ENCODE results near the gene ZNF766. TPM values are rescaled to one million over a fixed set of nuclear protein-coding genes. Genes with fewer than 3 reads are reported as not detected.
"Not testable (repeated sequence)": the region's sequence is repeated elsewhere in the genome, so short reads cannot be mapped to it uniquely, and the experiment has no call there.

The ZNF766 gene
- total RNA-seq, 1 donor from 2014 or later = 8.4 TPM

GRCh38 chr19:52273301-52273700, 3.9 kb downstream of the ZNF766 start:
- no peak overlapping the region for H3K4me3 ChIP-seq (ENCODE audit: low read length in 3 of 3)
- H3K9me3 ChIP-seq (ENCODE audit: control insufficient read depth in 3 of 3, low read length in 3 of 3) = no peaks in the 10 kb centered on the region
- H3K27ac ChIP-seq (ENCODE audit: low read depth, low read length) = no peak overlapping the region
- H3K4me1 ChIP-seq (ENCODE audit: control insufficient read depth in 3 of 3, insufficient read depth in 3 of 3, low read length in 3 of 3) = peaks cover 16 to 22% (median 18%) of the 10 kb centered on the region in 3 donors
- H3K9ac ChIP-seq (ENCODE audit: low read depth in 1 of 3, low read length in 3 of 3) = no peak overlapping the region
- peaks cover 0 to 7% (median 4%) of the 10 kb centered on the region in 3 donors for H3K36me3 ChIP-seq (ENCODE audit: control insufficient read depth in 3 of 3, insufficient read depth in 3 of 3, low read length in 3 of 3)
- H3K27me3 ChIP-seq (ENCODE audit: control insufficient read depth in 3 of 3, insufficient read depth in 3 of 3, low read length in 3 of 3) = no peaks in the 10 kb centered on the region

- Histone ChIP-seq H3K4me1 (ENCODE audit: control insufficient read depth in 3 of 3, insufficient read depth in 3 of 3, low read length in 3 of 3) (peaks cover 13 to 19% (median 14%) of the 10 kb centered on the region in 3 donors), H3K27me3 (ENCODE audit: control insufficient read depth in 3 of 3, insufficient read depth in 3 of 3, low read length in 3 of 3) (no peaks in the 10 kb centered on the region), H3K36me3 (ENCODE audit: control insufficient read depth in 3 of 3, insufficient read depth in 3 of 3, low read length in 3 of 3) (peaks cover 0 to 9% (median 4%) of the 10 kb centered on the region in 3 donors), H3K9ac (ENCODE audit: low read depth in 1 of 3, low read length in 3 of 3) (no peak overlapping the region), H3K9me3 (ENCODE audit: control insufficient read depth in 3 of 3, low read length in 3 of 3) (no peaks in the 10 kb centered on the region), H3K4me3 (ENCODE audit: low read length in 3 of 3) (no peak overlapping the region), H3K27ac (ENCODE audit: low read depth, low read length) (no peak overlapping the region)
Observed at GRCh38 chr19:52274191-52274590, 4.8 kb downstream of the ZNF766 start.

GRCh38 chr19:52275988-52276387, 6.6 kb downstream of the ZNF766 start:
- H3K9me3 ChIP-seq (ENCODE audit: control insufficient read depth in 3 of 3, low read length in 3 of 3) = no peaks in the 10 kb centered on the region
- no peak overlapping the region for H3K27ac ChIP-seq (ENCODE audit: low read depth, low read length)
- H3K36me3 ChIP-seq (ENCODE audit: control insufficient read depth in 3 of 3, insufficient read depth in 3 of 3, low read length in 3 of 3) = peaks cover 0 to 7% (median 4%) of the 10 kb centered on the region in 3 donors

GRCh38 chr19:52277471-52277870, 8.1 kb downstream of the ZNF766 start:
- H3K27ac ChIP-seq (ENCODE audit: low read depth, low read length) = no peak overlapping the region
- H3K9ac ChIP-seq (ENCODE audit: low read depth in 1 of 3, low read length in 3 of 3) = no peak overlapping the region
- no peaks in the 10 kb centered on the region for H3K27me3 ChIP-seq (ENCODE audit: control insufficient read depth in 3 of 3, insufficient read depth in 3 of 3, low read length in 3 of 3)
- H3K9me3 ChIP-seq (ENCODE audit: control insufficient read depth in 3 of 3, low read length in 3 of 3) = no peaks in the 10 kb centered on the region
- H3K4me3 ChIP-seq (ENCODE audit: low read length in 3 of 3) = no peak overlapping the region
- peaks cover 0 to 3% (median 0%) of the 10 kb centered on the region in 3 donors for H3K4me1 ChIP-seq (ENCODE audit: control insufficient read depth in 3 of 3, insufficient read depth in 3 of 3, low read length in 3 of 3)
- H3K36me3 ChIP-seq (ENCODE audit: control insufficient read depth in 3 of 3, insufficient read depth in 3 of 3, low read length in 3 of 3) = peaks cover 0 to 5% (median 2%) of the 10 kb centered on the region in 3 donors

More at GRCh38 chr19:52275988-52276387, 6.6 kb downstream of the ZNF766 start:
- H3K4me1 ChIP-seq (ENCODE audit: control insufficient read depth in 3 of 3, insufficient read depth in 3 of 3, low read length in 3 of 3) = peaks cover 5 to 7% (median 5%) of the 10 kb centered on the region in 3 donors
- H3K27me3 ChIP-seq (ENCODE audit: control insufficient read depth in 3 of 3, insufficient read depth in 3 of 3, low read length in 3 of 3) = no peaks in the 10 kb centered on the region
- H3K4me3 ChIP-seq (ENCODE audit: low read length in 3 of 3) = no peak overlapping the region
- H3K9ac ChIP-seq (ENCODE audit: low read depth in 1 of 3, low read length in 3 of 3) = no peak overlapping the region

GRCh38 chr19:52286256-52286655, 16.9 kb downstream of the ZNF766 start:
- Histone ChIP-seq H3K9me3 (ENCODE audit: control insufficient read depth in 3 of 3, low read length in 3 of 3) (peaks cover 0 to 3% (median 0%) of the 10 kb centered on the region in 3 donors), H3K27me3 (ENCODE audit: control insufficient read depth in 3 of 3, insufficient read depth in 3 of 3, low read length in 3 of 3) (no peaks in the 10 kb centered on the region), H3K9ac (ENCODE audit: low read depth in 1 of 3, low read length in 3 of 3) (no peak overlapping the region), H3K36me3 (ENCODE audit: control insufficient read depth in 3 of 3, insufficient read depth in 3 of 3, low read length in 3 of 3) (peaks cover 29 to 59% (median 52%) of the 10 kb centered on the region in 3 donors), H3K27ac (ENCODE audit: low read depth, low read length) (no peak overlapping the region), H3K4me3 (ENCODE audit: low read length in 3 of 3) (no peak overlapping the region), H3K4me1 (ENCODE audit: control insufficient read depth in 3 of 3, insufficient read depth in 3 of 3, low read length in 3 of 3) (no peaks in the 10 kb centered on the region)

- H3K36me3 ChIP-seq (ENCODE audit: control insufficient read depth in 3 of 3, insufficient read depth in 3 of 3, low read length in 3 of 3) = peaks cover 9 to 26% (median 23%) of the 10 kb centered on the region in 3 donors
- no peak overlapping the region for H3K27ac ChIP-seq (ENCODE audit: low read depth, low read length)
- H3K4me1 ChIP-seq (ENCODE audit: control insufficient read depth in 3 of 3, insufficient read depth in 3 of 3, low read length in 3 of 3) = peaks cover 3 to 7% (median 4%) of the 10 kb centered on the region in 3 donors
- H3K9me3 ChIP-seq (ENCODE audit: control insufficient read depth in 3 of 3, low read length in 3 of 3) = peaks cover 0 to 3% (median 0%) of the 10 kb centered on the region in 3 donors
- no peak overlapping the region for H3K4me3 ChIP-seq (ENCODE audit: low read length in 3 of 3)
- no peak overlapping the region for H3K9ac ChIP-seq (ENCODE audit: low read depth in 1 of 3, low read length in 3 of 3)
- no peaks in the 10 kb centered on the region for H3K27me3 ChIP-seq (ENCODE audit: control insufficient read depth in 3 of 3, insufficient read depth in 3 of 3, low read length in 3 of 3)
Observed at GRCh38 chr19:52291781-52292180, 22.4 kb downstream of the ZNF766 start.

- H3K27ac ChIP-seq (ENCODE audit: low read depth, low read length); H3K27me3 ChIP-seq (ENCODE audit: control insufficient read depth in 3 of 3, insufficient read depth in 3 of 3, low read length in 3 of 3); H3K9ac ChIP-seq (ENCODE audit: low read depth in 1 of 3, low read length in 3 of 3); H3K4me3 ChIP-seq (ENCODE audit: low read length in 3 of 3); H3K9me3 ChIP-seq (ENCODE audit: control insufficient read depth in 3 of 3, low read length in 3 of 3): not testable (repeated sequence)
- Histone ChIP-seq H3K4me1 (ENCODE audit: control insufficient read depth in 3 of 3, insufficient read depth in 3 of 3, low read length in 3 of 3) (peaks cover 7 to 12% (median 7%) of the 10 kb centered on the region in 3 donors), H3K36me3 (ENCODE audit: control insufficient read depth in 3 of 3, insufficient read depth in 3 of 3, low read length in 3 of 3) (peaks cover 9 to 23% (median 20%) of the 10 kb centered on the region in 3 donors)
Observed at GRCh38 chr19:52292946-52293345, 23.6 kb downstream of the ZNF766 start.

- H3K9ac ChIP-seq (ENCODE audit: low read depth in 1 of 3, low read length in 3 of 3) = peak overlapping the region; percentile 83 to 90 (median 86)
- peak overlapping the region; percentile 85 to 92 (median 87) for H3K4me3 ChIP-seq (ENCODE audit: low read length in 3 of 3)
- H3K27me3 ChIP-seq (ENCODE audit: control insufficient read depth in 3 of 3, insufficient read depth in 3 of 3, low read length in 3 of 3) = no peaks in the 10 kb centered on the region
- H3K9me3 ChIP-seq (ENCODE audit: control insufficient read depth in 3 of 3, low read length in 3 of 3) = no peaks in the 10 kb centered on the region
- H3K4me1 ChIP-seq (ENCODE audit: control insufficient read depth in 3 of 3, insufficient read depth in 3 of 3, low read length in 3 of 3) = peaks cover 9 to 14% (median 10%) of the 10 kb centered on the region in 3 donors
- peak overlapping the region; percentile 65 for H3K27ac ChIP-seq (ENCODE audit: low read depth, low read length)
- peaks cover 21 to 23% (median 23%) of the 10 kb centered on the region in 3 donors for H3K36me3 ChIP-seq (ENCODE audit: control insufficient read depth in 3 of 3, insufficient read depth in 3 of 3, low read length in 3 of 3)
Observed at GRCh38 chr19:52296400-52296772, 27.0 kb downstream of the ZNF766 start.

- Histone ChIP-seq H3K27ac (ENCODE audit: low read depth, low read length) (peak within 1 kb of the TSS; percentile 94), H3K4me3 (ENCODE audit: low read length in 3 of 3) (peak within 1 kb of the TSS; percentile 92), H3K4me1 (ENCODE audit: control insufficient read depth in 3 of 3, insufficient read depth in 3 of 3, low read length in 3 of 3) (peaks cover 9 to 14% (median 10%) of the 10 kb centered on the region in 3 donors), H3K9ac (ENCODE audit: low read depth in 1 of 3, low read length in 3 of 3) (peak within 1 kb of the TSS; percentile 94 to 97 (median 95)), H3K9me3 (ENCODE audit: control insufficient read depth in 3 of 3, low read length in 3 of 3) (no peaks in the 10 kb centered on the region), H3K36me3 (ENCODE audit: control insufficient read depth in 3 of 3, insufficient read depth in 3 of 3, low read length in 3 of 3) (peaks cover 26 to 29% (median 28%) of the 10 kb centered on the region in 3 donors), H3K27me3 (ENCODE audit: control insufficient read depth in 3 of 3, insufficient read depth in 3 of 3, low read length in 3 of 3) (no peaks in the 10 kb centered on the region)
Observed at GRCh38 chr19:52296773-52297600, 27.6 kb downstream of the ZNF766 start, which contains the start of gene ZNF480. Gene ZNF480, plus strand, starts transcription at chr19:52297169. Its CDS starts 3,244 bp downstream, at chr19:52300413.

All from skeletal muscle tissue (tissue), 4 donors.